HG03432 (cell line): ENCODE measurements around the gene DACT2.
"Not testable (repeated sequence)": the region's sequence is repeated elsewhere in the genome, so short reads cannot be mapped to it uniquely, and the experiment has no call there.

Experiments
- ATAC-seq: cut with Tn5 transposase; IDR thresholded peaks from one replicate; pipeline ENCODE4 v1.9.1; 2021; ENCODE audit warnings: mild to moderate bottlenecking, moderate library complexity; ENCODE audit not compliant: unreplicated experiment

DACT2 gene, protein sequence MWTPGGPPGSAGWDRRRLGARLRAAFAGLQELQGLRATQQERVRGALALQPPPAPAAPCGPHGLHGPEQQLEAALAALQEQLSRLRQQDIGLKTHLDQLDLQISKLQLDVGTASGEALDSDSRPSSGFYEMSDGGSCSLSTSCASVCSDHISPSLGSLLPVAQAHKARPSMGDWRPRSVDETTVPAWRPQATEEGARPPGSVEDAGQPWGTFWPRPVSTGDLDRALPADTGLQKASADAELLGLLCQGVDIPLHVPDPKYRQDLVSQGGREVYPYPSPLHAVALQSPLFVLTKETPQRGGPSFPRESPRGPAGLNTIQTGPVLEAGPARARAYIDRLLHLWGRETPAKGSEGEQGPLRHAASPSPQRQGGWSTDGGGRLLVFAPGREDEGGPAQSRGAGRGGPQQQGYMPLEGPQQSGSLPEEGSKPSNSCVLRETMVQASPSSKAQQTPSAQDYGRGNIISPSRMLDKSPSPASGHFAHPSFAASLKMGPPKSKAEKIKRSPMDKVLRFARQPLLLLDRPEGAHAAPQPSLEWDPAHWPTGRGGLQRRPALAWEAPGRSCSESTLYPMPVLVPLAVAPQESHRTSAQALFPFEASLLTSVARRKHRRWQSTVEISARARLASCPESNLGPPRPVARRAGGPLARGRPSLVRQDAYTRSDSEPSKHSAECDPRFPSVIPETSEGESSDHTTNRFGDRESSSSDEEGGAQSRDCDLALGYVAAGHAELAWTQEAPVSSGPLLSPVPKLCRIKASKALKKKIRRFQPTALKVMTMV

GRCh38 chr6:168319279-168320111 is at the start of gene DACT2:
Gene DACT2 (minus strand): TSS chr6:168319777. CDS start chr6:168319633, 144 bp downstream.
- ATAC-seq = no peak

GRCh38 chr6:168368936-168369335 is 49.4 kb upstream of the DACT2 start:
- no peak for ATAC-seq

DNA sequence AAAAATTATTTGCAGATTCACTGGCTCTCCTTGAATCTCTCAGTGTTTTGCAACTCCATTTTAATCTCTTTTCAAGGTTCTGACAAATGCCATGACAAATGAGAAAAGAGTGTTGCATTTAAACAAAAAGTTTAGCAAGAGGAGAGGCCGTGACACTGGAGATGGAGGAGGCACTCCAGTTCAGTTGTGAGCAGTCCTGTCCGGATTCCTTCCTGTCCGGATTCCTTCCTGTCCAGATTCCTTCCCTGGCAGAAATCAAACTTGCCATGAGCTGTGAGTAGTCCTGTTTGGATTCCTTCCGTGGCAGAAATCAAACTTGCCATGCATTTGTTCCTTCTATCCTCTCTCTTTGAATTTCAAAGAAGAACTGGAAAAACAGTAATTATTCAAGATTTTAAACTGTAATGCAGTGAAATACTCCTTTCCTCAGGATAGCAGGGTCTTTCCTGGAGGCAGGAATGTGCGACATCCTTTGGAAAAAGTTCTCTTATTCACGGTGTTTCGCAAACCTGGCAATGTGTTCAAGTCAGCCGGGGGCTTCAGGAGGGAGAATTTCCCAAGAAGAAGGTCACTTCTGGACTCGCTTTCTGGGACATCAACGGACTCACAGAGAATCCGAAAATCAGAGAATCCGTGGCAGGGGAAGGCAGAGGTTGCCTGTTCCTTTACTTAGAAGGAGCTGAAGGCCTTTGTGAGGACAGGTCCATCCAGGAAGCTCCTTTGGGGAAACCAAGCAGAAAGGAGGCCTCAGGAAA is 48.7 kb upstream of the DACT2 start:
- ATAC-seq = no peak

GRCh38 chr6:168367285-168367751 is 47.7 kb upstream of the DACT2 start:
- no peak for ATAC-seq

- no peak for ATAC-seq
These were observed 46.9 kb upstream of the DACT2 start for GRCh38 chr6:168366473-168366872.

GRCh38 chr6:168365422-168366165 is 46.0 kb upstream of the DACT2 start:
- no peak for ATAC-seq

GRCh38 chr6:168364793-168365421 is 45.3 kb upstream of the DACT2 start:
- no peak for ATAC-seq

GRCh38 chr6:168363811-168364792 is 44.5 kb upstream of the DACT2 start:
- no peak for ATAC-seq

DNA sequence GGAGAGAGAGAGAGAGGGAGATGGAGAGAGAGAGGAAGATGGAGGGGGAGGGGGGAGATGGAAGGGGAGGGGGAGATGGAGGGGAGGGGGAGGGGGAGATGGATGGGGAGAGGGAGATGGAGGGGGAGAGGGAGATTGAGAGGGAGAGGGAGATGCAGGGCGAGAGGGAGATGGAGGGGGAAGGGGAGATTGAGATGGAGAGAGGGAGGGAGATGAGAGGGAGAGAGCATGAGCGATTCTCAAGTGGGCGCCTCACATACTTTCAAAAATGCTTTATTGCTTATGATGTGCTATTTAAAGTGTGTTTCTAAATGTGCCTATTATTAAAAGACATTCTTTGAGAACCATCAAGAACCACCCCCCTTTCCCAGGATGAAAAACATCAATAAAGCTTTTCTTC is 43.7 kb upstream of the DACT2 start:
- no peak for ATAC-seq

DNA sequence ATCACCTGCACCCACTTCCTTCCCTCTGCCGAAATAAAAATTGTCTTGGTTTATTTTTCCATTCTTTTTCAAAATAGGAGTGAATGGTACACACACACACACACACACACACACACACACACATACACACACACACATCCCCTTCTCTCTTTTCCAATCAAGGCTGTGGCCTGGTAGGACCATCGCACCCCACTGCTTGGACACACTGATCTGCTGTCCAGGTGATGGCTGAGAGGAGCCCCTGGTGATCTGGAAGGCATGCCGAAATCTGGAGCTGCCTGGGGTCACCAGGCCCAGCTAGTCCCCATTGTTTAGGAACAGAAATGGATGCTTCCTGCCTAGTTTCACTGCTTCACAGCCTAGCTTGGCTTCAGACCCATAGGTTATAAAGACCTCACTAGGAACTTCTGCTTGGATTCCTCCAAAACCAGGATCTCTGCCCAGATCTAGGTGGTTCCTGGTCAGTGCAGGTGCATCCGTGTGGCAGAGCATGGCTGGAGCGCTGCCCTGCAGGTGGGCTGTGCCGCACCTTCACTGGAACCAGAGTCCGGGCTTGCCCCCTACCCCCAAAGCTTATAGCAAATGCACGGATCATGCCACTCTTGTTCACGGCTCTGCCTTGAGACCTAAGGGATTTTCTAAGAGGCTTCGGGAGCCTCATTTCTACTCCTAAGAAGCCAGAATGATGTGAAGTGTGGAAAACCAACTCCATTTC is 42.9 kb upstream of the DACT2 start:
- no peak for ATAC-seq

GRCh38 chr6:168361766-168362165 is 42.2 kb upstream of the DACT2 start:
- ATAC-seq = no peak

DNA sequence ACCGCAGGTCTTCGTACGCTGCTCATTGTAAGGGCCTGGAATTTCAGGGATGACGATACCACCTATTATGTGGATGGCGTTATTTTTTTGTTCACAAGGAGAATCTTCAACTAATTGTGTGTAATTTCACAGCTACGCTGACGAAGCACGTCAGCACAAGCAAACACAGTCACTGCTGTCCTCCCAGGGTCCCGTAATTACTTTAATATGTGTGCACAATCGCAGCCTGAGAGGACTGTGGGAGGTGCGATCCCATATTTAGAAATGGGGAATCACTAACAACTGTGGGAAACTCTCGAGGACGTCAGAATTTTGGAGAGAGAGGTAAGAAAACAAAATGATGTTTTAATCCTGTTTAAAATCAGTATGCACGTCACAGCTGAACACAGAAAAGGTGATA is 40.2 kb upstream of the DACT2 start:
- ATAC-seq = no peak

DNA sequence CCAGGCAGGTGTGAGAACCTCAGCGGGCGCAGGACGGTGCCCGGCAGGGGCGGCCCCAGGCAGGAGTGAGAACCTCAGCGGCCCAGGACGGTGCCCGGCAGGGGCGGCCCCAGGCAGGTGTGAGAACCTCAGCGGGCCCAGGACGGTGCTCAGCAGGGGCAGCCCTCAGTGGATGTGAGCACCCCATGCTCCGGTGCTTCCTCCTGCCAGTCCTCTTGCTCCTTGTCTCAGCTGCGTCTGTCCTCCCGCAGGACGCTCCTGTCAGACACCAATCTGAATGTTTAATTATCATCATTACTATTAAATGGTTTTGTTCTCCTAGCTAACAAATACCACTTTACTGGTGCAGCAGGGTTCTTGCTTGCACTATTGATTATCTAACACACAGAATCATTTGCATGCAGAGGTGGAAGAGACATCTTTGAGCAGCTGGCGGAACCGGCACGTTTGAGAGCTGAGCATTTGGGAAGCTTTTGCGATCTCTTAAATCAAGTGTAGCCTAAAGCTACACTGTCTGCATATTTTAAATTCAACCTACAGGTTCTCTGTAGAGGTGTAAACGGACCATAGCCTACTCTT is 39.4 kb upstream of the DACT2 start:
- ATAC-seq = no peak

- not testable (repeated sequence) for ATAC-seq
These were observed 37.3 kb upstream of the DACT2 start for GRCh38 chr6:168356872-168357271.

GRCh38 chr6:168355716-168356522 is 36.3 kb upstream of the DACT2 start:
- no peak for ATAC-seq

- no peak for ATAC-seq
These were observed 34.8 kb upstream of the DACT2 start for GRCh38 chr6:168354338-168354737.
